Measurements from ENCODE around the gene SPCS3.

SPCS3 gene

DNA sequence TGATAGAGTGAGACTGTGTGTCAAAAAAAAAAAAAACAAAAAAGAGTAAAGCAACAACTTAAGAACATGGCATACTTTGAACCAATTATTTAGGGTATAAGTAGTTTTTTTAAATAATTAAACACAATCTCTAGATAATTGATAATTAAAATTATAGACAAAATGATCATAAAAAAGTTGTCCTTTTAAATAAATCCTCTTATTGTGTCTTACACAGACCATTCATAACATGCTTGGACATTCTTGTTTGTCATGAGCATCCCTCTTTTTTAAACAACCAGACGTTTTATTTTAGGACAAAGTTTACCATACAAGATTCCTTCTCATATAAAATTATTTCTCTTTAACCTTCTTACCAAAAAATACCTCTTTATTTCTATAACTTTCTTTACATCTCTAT, 35.1 kb downstream of the SPCS3 start:
- no peak for DNase-seq

DNA sequence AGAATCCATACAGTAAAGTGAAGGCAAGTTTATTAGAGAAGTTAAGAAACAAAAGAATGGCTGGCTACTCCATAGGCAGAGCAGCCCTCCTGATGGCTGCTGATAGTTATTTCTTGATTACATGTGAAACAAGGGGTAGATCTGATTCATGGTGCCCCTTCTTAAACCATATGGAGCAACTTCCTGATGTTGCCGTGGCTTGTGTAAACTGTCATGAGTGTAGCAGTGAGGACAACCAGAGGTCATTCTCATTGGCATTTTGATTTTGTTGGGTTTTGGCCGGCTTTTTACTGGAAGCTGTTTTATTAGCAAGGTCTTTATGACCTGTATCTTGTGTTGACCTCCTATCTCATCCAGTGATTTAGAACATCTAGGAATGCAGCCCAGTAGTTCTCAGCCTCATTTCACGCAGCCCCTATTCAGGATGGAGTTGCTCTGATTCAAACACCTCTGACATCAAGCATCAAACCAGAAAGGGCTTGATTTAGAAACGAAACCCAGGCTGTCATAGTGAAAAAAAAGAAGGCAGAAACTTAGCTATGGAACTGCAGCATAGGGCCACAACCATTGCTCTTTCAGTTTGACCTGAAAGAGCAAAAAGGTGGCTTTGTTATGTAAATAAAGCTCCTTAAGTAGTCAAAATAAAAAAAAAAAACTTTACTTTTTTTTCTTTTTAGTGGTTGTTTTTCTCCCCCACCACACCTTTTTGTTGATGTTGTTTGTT, 37.8 kb downstream of the SPCS3 start:
- DNase-seq: no peak

DNA sequence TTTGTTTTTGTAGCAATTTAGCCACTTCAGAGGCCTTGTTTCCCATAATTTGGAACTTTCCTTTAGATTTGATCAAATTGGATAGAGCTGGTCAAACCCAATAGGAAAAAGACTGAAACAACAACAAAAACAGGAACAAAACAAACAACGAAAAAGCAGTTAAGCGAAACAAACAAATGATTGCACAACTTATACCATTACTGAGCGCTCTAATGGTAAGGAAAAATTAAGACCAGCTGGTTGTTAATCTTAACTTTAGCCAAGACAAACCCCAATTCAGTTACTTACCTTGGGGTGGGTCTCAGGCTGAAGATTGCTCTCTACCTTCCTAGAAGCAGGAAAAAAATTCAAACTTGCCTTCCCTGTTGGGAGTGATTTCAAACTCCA, 38.3 kb downstream of the SPCS3 start:
- no peak for DNase-seq

DNA sequence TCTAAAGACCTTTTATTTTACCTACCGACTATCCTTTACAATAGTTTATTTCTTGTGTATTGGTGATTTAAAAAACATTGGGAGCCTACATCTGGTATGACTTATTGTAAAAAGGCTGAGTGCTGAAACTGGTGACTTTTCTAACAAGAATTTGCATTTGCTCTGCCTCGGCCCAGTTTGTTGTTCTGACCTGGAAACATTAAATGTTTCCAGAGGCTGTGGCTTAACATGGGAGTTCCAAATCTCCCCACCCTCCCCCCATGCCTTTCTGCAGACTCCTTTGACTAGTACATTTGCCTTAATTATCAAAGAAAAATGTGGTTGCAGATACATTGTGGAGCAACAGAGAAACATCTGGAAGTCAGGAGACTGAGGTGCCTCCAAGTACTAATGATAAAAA, 39.8 kb downstream of the SPCS3 start:
- no peak for DNase-seq

DNA sequence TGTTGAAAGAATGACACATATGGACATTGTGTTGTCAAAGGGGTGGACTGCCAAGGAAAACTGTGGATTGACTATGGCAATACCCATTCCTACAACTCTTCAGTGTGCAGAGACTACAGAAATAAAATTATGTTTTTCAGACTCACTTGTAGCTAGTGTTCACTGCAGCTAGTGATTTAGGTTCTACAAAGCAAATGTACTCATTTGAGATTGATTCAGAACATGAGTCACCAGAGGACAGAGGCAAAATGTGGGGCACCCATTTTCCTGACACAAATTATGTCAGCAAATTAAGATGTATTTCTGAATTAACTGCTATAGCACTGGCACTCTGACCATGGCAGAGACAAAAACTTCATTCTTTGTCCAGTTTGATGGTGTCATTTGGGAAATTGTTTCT, 40.7 kb downstream of the SPCS3 start:
- DNase-seq: no peak

DNA sequence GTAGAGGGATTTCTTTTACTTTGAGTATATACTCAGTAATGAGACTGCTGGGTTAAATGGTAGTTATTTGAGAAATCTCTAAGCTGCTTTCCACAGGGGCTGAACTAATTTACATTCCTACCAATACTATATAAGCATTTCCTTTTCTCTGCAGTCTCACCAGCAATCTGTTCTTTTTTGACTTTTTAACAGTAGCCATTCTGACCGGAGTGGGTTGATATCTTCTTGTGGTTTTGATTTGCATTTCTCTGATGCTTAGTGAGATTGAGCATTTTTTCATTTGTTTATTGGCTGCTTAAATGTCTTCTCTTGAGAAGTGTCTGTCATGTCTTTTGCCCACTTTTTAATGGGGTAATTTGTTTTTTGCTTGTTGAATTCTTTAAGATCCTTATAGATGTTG, 43.3 kb downstream of the SPCS3 start:
- DNase-seq: no peak

DNA sequence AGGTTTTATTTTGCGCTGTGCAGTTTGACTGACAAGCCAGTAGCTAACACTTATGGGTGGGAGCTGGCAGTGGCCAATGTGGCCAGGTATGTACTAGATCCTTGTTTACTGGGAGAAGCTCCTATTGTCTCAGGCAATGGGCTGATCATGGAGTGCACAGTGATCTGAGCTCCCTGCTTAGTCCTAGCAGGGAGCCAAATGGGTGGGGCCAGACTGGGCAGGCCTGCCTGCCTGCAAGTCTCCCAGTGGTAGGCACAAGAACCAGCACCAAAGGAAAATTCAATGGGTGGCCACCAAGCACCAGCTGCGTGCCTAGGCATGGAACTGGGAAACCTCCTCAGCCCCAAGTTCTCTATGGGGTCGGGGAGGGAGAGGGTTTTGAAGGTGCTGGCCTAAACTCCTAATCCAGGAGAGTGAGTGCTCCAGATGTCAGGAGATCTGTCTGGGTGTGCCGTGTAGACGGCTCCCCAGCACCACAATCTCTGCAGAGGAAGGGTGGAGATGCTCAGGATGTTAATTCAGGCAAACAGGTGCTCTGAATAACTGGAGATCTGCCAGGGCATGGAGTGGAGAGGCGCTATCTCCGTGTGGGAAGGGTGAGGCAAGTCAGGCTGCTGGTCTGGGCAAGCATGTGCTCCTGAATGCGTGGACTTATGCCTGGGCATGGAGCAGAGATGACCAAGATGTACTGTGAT, 48.2 kb downstream of the SPCS3 start:
- no peak for DNase-seq

DNA sequence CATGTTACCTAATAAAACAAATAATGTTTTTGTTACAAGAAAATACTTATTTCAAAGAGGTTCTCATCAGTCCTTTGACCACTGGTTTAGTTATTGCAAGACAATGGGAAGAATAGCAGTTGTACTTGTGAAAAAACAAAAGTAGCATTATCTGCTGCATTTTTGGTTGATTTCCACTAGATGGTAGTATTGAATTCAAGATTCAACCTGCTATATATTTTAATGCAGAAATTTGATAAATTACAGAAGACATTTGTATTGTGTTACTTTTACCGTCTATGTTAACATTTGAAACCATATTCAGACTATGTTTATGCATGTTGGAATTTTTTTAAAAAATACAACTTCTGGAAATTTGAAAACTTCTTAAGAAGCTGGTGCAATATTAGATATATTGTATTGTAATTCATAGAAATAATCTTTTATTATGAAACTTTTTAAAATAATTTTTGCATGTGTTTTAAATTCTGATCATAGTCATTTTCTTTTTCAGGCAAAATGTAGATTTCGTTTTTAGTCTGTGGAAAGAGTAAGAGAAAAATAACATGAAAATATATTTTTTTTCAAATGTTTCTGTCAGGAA, 56.4 kb downstream of the SPCS3 start:
- DNase-seq: no peak

DNA sequence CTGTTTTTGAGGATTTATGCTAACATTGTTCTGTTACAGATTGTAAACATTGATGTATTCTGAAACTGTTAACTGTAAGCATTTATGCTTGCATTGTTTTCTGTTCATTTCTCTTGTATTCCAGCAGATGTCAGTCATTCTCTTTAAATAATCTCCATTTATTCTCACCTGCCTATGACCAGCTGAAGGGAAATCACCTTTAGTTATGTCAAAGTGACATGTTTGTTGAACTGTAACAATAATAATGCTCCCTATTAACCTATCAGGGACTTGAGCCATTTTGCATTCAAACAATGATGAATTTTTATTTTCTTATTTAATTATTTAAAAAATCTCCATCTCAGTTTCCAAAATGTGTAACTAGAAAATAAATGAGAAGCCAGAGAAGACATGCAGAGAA, 58.0 kb downstream of the SPCS3 start:
- DNase-seq: no peak

DNA sequence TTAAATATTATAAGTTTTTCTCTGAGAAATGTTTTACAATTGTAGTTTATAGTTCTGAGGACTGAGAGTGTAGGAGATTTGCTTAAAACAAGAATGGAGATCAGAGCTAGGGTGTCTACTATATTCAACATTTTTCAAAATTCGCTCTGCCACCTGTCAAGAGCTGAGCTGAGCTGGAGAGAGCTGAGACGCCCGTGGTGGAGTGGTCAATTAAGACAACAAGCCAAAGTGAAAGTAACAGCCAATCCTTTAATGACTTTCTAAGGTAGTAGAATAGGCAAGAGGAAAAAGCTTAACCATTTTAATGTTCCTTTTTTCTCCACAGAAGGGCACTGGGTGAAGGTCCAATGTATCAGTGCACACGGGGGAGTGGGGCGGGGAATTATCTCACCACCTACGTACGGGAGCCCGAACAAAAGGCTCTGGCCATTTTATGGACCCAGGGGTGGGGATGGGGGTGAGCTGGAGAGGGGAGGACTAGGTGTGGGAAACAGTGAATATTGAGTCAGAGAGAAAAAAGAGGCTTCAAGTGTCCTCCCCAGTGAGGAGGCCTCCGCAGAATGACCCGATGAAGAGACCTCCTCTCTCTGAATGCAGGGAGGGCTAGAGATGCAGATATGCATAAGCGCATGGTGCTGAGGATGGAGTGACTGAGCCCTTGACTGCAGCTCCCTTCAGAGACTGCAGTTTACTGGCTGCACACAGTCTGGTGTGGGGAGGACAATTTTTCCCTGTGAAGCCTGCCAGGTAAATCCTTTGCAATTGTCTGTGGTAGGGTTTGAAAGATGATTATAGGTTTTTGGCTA, 60.8 kb downstream of the SPCS3 start:
- no peak for DNase-seq
